Measurements from ENCODE around the gene LARP4.

LARP4 gene

GRCh38 chr12:50365709-50366406 is 34.8 kb upstream of the LARP4 start:
- TF ChIP-seq, protein P1, sequence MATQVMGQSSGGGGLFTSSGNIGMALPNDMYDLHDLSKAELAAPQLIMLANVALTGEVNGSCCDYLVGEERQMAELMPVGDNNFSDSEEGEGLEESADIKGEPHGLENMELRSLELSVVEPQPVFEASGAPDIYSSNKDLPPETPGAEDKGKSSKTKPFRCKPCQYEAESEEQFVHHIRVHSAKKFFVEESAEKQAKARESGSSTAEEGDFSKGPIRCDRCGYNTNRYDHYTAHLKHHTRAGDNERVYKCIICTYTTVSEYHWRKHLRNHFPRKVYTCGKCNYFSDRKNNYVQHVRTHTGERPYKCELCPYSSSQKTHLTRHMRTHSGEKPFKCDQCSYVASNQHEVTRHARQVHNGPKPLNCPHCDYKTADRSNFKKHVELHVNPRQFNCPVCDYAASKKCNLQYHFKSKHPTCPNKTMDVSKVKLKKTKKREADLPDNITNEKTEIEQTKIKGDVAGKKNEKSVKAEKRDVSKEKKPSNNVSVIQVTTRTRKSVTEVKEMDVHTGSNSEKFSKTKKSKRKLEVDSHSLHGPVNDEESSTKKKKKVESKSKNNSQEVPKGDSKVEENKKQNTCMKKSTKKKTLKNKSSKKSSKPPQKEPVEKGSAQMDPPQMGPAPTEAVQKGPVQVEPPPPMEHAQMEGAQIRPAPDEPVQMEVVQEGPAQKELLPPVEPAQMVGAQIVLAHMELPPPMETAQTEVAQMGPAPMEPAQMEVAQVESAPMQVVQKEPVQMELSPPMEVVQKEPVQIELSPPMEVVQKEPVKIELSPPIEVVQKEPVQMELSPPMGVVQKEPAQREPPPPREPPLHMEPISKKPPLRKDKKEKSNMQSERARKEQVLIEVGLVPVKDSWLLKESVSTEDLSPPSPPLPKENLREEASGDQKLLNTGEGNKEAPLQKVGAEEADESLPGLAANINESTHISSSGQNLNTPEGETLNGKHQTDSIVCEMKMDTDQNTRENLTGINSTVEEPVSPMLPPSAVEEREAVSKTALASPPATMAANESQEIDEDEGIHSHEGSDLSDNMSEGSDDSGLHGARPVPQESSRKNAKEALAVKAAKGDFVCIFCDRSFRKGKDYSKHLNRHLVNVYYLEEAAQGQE (IDR thresholded peaks at IDR 0.05; ENCODE audit: low read depth) = no peak
- no peak for TF ChIP-seq ZBTB7A (IDR thresholded peaks at IDR 0.05; ENCODE audit: low read depth)
- no peak for TF ChIP-seq TEAD4 (IDR thresholded peaks at IDR 0.05)
- no peak for TF ChIP-seq FOXM1 (IDR thresholded peaks at IDR 0.05; ENCODE audit: borderline replicate concordance, low read depth)
- no peak for TF ChIP-seq TCF12 (IDR thresholded peaks at IDR 0.05; ENCODE audit: low read depth)
- no peak for TF ChIP-seq CEBPB (IDR thresholded peaks at IDR 0.05)
- TF ChIP-seq, protein P2, sequence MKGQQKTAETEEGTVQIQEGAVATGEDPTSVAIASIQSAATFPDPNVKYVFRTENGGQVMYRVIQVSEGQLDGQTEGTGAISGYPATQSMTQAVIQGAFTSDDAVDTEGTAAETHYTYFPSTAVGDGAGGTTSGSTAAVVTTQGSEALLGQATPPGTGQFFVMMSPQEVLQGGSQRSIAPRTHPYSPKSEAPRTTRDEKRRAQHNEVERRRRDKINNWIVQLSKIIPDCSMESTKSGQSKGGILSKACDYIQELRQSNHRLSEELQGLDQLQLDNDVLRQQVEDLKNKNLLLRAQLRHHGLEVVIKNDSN (IDR thresholded peaks at IDR 0.05) = no peak
- no peak for TF ChIP-seq TAF1 (IDR thresholded peaks at IDR 0.05; ENCODE audit: low read depth)
- no peak for TF ChIP-seq CREB1 (IDR thresholded peaks at IDR 0.05; ENCODE audit: low read depth)
- TF ChIP-seq NFIC (IDR thresholded peaks at IDR 0.05) = no peak
- TF ChIP-seq EGR1 (IDR thresholded peaks at IDR 0.05) = no peak
- no peak for TF ChIP-seq RAD21 (IDR thresholded peaks at IDR 0.05; ENCODE audit: low read depth)
- TF ChIP-seq EP300 (IDR thresholded peaks at IDR 0.05; ENCODE audit: borderline replicate concordance) = no peak
- no peak for TF ChIP-seq YY1 (IDR thresholded peaks at IDR 0.05; ENCODE audit: low read depth)
- TF ChIP-seq MAX (IDR thresholded peaks at IDR 0.05) = no peak

DNA sequence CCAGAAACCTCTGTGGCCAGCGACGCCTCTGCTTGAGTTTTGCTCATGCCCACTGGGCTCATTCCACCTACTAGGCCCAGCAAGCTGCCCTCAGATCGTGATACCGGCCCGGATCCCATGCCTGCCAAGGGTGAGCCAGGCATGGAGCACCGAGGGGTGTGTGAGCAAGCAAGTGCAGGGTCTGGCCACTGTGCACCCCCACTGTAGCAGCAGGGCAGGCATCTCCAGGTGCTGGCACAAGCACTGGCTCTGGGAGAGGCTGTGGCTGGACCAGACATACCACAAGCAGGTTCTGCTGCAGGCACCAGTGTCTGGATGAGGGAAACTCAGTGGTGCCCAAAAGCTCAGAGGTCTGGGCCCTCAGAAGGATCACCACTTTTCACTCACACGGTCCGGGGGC is 24.9 kb upstream of the LARP4 start:
- TF ChIP-seq CEBPB (IDR thresholded peaks at IDR 0.05) = no peak

DNA sequence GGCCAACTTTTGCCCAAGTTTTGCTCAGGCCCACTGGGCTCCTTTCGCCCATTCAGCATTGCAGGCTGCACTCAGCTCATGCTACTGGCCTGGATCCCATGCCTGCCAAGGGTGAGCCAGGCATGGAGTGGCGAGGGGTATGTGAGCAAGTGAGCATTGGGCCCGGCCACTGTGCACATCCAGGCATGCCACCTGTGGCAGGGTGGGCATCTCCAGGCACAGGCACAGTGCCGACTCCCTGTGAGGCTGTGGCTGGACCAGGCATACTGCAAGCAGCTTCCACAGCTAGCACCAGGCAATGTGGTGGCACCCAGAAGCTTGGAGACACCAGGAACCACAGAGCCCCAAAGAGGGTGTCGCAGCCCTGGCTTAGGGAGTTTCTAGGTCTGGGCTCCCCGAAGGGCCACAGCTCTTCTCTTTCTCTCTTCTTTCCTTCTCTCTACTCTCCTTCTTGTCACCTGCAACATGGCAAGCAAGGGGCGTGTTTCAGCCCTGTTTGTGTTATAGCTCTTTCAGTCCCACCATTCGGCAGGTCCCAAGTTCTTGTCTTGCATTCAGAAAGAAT is 19.8 kb upstream of the LARP4 start:
- TF ChIP-seq TCF12 (IDR thresholded peaks at IDR 0.05; ENCODE audit: low read depth) (no peak), FOXM1 (IDR thresholded peaks at IDR 0.05; ENCODE audit: borderline replicate concordance, low read depth) (no peak), CREB1 (IDR thresholded peaks at IDR 0.05; ENCODE audit: low read depth) (no peak), ZBTB7A (IDR thresholded peaks at IDR 0.05; ENCODE audit: low read depth) (no peak), YY1 (IDR thresholded peaks at IDR 0.05; ENCODE audit: low read depth) (no peak), MAX (IDR thresholded peaks at IDR 0.05) (no peak), RAD21 (IDR thresholded peaks at IDR 0.05; ENCODE audit: low read depth) (no peak), CEBPB (IDR thresholded peaks at IDR 0.05) (no peak), EP300 (IDR thresholded peaks at IDR 0.05; ENCODE audit: borderline replicate concordance) (no peak), NFIC (IDR thresholded peaks at IDR 0.05) (no peak), EGR1 (IDR thresholded peaks at IDR 0.05) (no peak)
- TF ChIP-seq, protein P1 (IDR thresholded peaks at IDR 0.05; ENCODE audit: low read depth) = no peak
- TF ChIP-seq, protein P2 (IDR thresholded peaks at IDR 0.05) = no peak

- no peak for TF ChIP-seq CREB1 (IDR thresholded peaks at IDR 0.05; ENCODE audit: low read depth)
- TF ChIP-seq TEAD4 (IDR thresholded peaks at IDR 0.05) = no peak
- no peak for TF ChIP-seq TCF12 (IDR thresholded peaks at IDR 0.05; ENCODE audit: low read depth)
- no peak for TF ChIP-seq MAX (IDR thresholded peaks at IDR 0.05)
- TF ChIP-seq EP300 (IDR thresholded peaks at IDR 0.05; ENCODE audit: borderline replicate concordance) = no peak
- TF ChIP-seq, protein P2 (IDR thresholded peaks at IDR 0.05) = no peak
- TF ChIP-seq CEBPB (IDR thresholded peaks at IDR 0.05) = no peak
- TF ChIP-seq TAF1 (IDR thresholded peaks at IDR 0.05; ENCODE audit: low read depth) = no peak
- TF ChIP-seq ZBTB7A (IDR thresholded peaks at IDR 0.05; ENCODE audit: low read depth) = no peak
- TF ChIP-seq, protein P1 (IDR thresholded peaks at IDR 0.05; ENCODE audit: low read depth) = no peak
- no peak for TF ChIP-seq NFIC (IDR thresholded peaks at IDR 0.05)
- no peak for TF ChIP-seq EGR1 (IDR thresholded peaks at IDR 0.05)
- no peak for TF ChIP-seq RAD21 (IDR thresholded peaks at IDR 0.05; ENCODE audit: low read depth)
- no peak for TF ChIP-seq YY1 (IDR thresholded peaks at IDR 0.05; ENCODE audit: low read depth)
Measured at GRCh38 chr12:50387487-50387886, 13.2 kb upstream of the LARP4 start.

All from Ishikawa (cell line).